ENCODE results near the gene CRB2.

GRCh38 chr9:123369296-123369695 lies 13.3 kb downstream of the CRB2 start:
- TF ChIP-seq CTCF (IDR thresholded peaks at IDR 0.05) (no peak), POLR2A (IDR thresholded peaks at IDR 0.05) (no peak), EP300 (IDR thresholded peaks at IDR 0.05) (no peak), POLR2AphosphoS5 (IDR thresholded peaks at IDR 0.05) (no peak)

Data from upper lobe of left lung (tissue), 4 donors.